ENCODE data around the gene SASH3.

DNA sequence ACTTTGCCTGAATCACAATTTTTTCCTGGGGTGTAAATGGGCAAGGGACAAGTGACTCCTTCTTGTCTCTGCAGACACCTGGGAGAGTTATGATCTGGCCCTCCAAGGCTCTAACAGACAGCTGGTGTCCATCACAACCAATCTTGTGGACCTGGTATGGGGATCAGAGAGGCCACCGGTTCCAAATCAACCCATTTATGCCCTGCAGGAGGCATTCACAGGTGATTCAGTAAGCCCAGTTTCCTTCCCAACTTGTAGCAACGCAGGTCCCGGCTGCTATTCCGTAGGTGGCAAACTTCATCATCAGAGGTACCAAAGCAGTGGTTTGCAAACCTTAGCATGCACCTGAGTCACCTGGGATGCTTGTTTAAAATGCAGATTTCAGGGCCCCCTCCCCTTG is 32.2 kb upstream of the SASH3 start:
- TF ChIP-seq, protein P1, sequence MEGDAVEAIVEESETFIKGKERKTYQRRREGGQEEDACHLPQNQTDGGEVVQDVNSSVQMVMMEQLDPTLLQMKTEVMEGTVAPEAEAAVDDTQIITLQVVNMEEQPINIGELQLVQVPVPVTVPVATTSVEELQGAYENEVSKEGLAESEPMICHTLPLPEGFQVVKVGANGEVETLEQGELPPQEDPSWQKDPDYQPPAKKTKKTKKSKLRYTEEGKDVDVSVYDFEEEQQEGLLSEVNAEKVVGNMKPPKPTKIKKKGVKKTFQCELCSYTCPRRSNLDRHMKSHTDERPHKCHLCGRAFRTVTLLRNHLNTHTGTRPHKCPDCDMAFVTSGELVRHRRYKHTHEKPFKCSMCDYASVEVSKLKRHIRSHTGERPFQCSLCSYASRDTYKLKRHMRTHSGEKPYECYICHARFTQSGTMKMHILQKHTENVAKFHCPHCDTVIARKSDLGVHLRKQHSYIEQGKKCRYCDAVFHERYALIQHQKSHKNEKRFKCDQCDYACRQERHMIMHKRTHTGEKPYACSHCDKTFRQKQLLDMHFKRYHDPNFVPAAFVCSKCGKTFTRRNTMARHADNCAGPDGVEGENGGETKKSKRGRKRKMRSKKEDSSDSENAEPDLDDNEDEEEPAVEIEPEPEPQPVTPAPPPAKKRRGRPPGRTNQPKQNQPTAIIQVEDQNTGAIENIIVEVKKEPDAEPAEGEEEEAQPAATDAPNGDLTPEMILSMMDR (IDR thresholded peaks at IDR 0.05 in 2 of 3, conservative IDR thresholded peaks at IDR 0.05 in 1 of 3; ENCODE audit: borderline replicate concordance in 1 of 3, insufficient read depth in 1 of 3, low read depth in 2 of 3, low read length in 2 of 3), result no peak
- TF ChIP-seq, protein P2, sequence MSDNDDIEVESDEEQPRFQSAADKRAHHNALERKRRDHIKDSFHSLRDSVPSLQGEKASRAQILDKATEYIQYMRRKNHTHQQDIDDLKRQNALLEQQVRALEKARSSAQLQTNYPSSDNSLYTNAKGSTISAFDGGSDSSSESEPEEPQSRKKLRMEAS (IDR thresholded peaks at IDR 0.05), result no peak
- TF ChIP-seq ZNF274 (IDR thresholded peaks at IDR 0.05; ENCODE audit: low read depth, low read length) (no peak), POLR2A (IDR thresholded peaks at IDR 0.05; ENCODE audit: borderline replicate concordance, extremely low read depth, insufficient read depth, insufficient read length) (no peak), CEBPB (IDR thresholded peaks at IDR 0.05; ENCODE audit: low read depth) (no peak), JUND (IDR thresholded peaks at IDR 0.05) (no peak), EGR1 (IDR thresholded peaks at IDR 0.05; ENCODE audit: low read depth) (no peak), EZH2 (IDR thresholded peaks at IDR 0.05) (no peak), POLR2AphosphoS5 (IDR thresholded peaks at IDR 0.05; ENCODE audit: low read depth, low read length) (no peak)

Data from HCT116 (cell line).